HCT116 (cell line): ENCODE measurements around the gene MYO16. TPM values are rescaled to one million over a fixed set of nuclear protein-coding genes. Genes with fewer than 3 reads are reported as not detected.

Source experiments
- ATAC-seq: fragments of 200-7000 bp; cut with Tn5 transposase; 2 replicates; pipeline ENCODE4 v1.9.1; 2020; ENCODE audit warnings: mild to moderate bottlenecking, moderate library complexity
- BruUV-seq: library from RNA; stranded (reverse); fragments of 400-500 nt; replicated peaks from 2 replicates; lab custom pipeline; 2021; lab: Mats Ljungman, UMichigan
- CTCF ChIA-PET: fragments of 300-600 bp; sonication (Branson Sonifier 250); formaldehyde crosslinking; loops from one replicate; lab custom pipeline; 2021; ENCODE audit warnings: antibody characterized with exemption; lab: Charles Lee
- POLR2A ChIA-PET: fragments of 300-600, 350-600 bp; sonication (Branson Sonifier 250); formaldehyde crosslinking; loops from one replicate; lab custom pipeline; 2021; ENCODE audit warnings: antibody characterized with exemption; lab: Charles Lee
- RAD21 ChIA-PET, 2 experiments: fragments of 300-600 bp; sonication (Branson Sonifier 250); formaldehyde crosslinking; loops; one replicate each; lab custom pipeline; 2023; ENCODE audit warnings: low total read pairs in 2 of 2; ENCODE audit not compliant: uncharacterized antibody in 2 of 2, unreplicated experiment in 2 of 2, low non-redundant PET in 1 of 2; lab: Charles Lee
- DNase-seq: peaks from one replicate; pipeline ENCODE4 v3.0.0-alpha.2; 2010; ENCODE audit warnings: low read depth, low spot score
- H2AFZ ChIP-seq: fragments of 200-600 bp; shearing (Covaris generic), sonication (generic); 2 replicates; pipeline ENCODE4 v1.6.1; 2017; ENCODE audit warnings: low read depth, mixed run types, mixed read lengths, antibody characterized with exemption, low read length; ENCODE audit not compliant: poor library complexity, severe bottlenecking
- H3K27ac ChIP-seq: 2 replicates; pipeline ENCODE4 v1.5.1; 2012; ENCODE audit warnings: low read depth, low read length
- H3K27me3 ChIP-seq: fragments of 200-600 bp; sonication (generic); 2 replicates; pipeline ENCODE4 v1.6.1; 2016; ENCODE audit warnings: mixed run types, low read length, mixed read lengths; ENCODE audit not compliant: insufficient read depth
- H3K36me3 ChIP-seq, 2 experiments: fragments of 200-500 bp in 1 of 2; fragments of 200-600 bp in 1 of 2; sonication (Bioruptor generic) in 1 of 2; sonication (generic) in 1 of 2; 2 replicates each; pipeline versions ENCODE4 v1.5.1 to v1.6.1; 2014 to 2016; ENCODE audit warnings: low read length in 2 of 2, inconsistent platforms in 1 of 2, mixed read lengths in 1 of 2, mixed run types in 1 of 2; ENCODE audit not compliant: insufficient read depth in 2 of 2, control insufficient read depth in 1 of 2
- H3K4me1 ChIP-seq, 2 experiments: fragments of 200-600 bp in 1 of 2; sonication (generic) in 1 of 2; 2 replicates each; pipeline versions ENCODE4 v1.5.1 to v1.6.1; 2012 to 2017; ENCODE audit warnings: low read length in 2 of 2, inconsistent platforms in 1 of 2, mild to moderate bottlenecking in 1 of 2, mixed read lengths in 1 of 2, mixed run types in 1 of 2, moderate library complexity in 1 of 2; ENCODE audit not compliant: insufficient read depth in 2 of 2, control insufficient read depth in 1 of 2
- H3K4me2 ChIP-seq: fragments of 200-600 bp; sonication (generic); 2 replicates; pipeline ENCODE4 v1.6.1; 2017; ENCODE audit warnings: mixed run types, low read length, mixed read lengths
- H3K4me3 ChIP-seq, 2 experiments: fragments of 200-600 bp in 1 of 2; sonication (generic) in 1 of 2; replicated peaks in 1 of 2; 2 replicates each; pipeline ENCODE4 v1.5.1; 2011 to 2016; ENCODE audit warnings: low read length in 2 of 2, control low read depth in 1 of 2, low read depth in 1 of 2, mild to moderate bottlenecking in 1 of 2, mixed read lengths in 1 of 2, mixed run types in 1 of 2
- H3K79me2 ChIP-seq: fragments of 200-600 bp; sonication (generic); 2 replicates; pipeline ENCODE4 v1.6.1; 2017; ENCODE audit warnings: mild to moderate bottlenecking, mixed run types, low read length, moderate library complexity, mixed read lengths; ENCODE audit not compliant: insufficient read depth
- H3K9ac ChIP-seq: fragments of 200-600 bp; sonication (generic); 2 replicates; pipeline ENCODE4 v1.6.1; 2016; ENCODE audit warnings: low read length, mixed read lengths
- H3K9me2 ChIP-seq: fragments of 200-600 bp; sonication (generic), shearing (Covaris generic); 2 replicates; pipeline ENCODE4 v1.6.1; 2017; ENCODE audit warnings: mixed run types, mild to moderate bottlenecking, moderate library complexity; ENCODE audit not compliant: insufficient read depth
- H3K9me3 ChIP-seq, 2 experiments: fragments of 200-500 bp in 1 of 2; fragments of 200-600 bp in 1 of 2; sonication (Bioruptor generic) in 1 of 2; sonication (generic) in 1 of 2; 2 replicates each; pipeline ENCODE4 v1.6.1; 2014 to 2017; ENCODE audit warnings: low read length in 2 of 2, mixed read lengths in 2 of 2, inconsistent platforms in 1 of 2, low read depth in 1 of 2, mild to moderate bottlenecking in 1 of 2, mixed run types in 1 of 2, moderate library complexity in 1 of 2; ENCODE audit not compliant: control insufficient read depth in 1 of 2, insufficient read depth in 1 of 2
- H4K20me1 ChIP-seq: fragments of 200-600 bp; sonication (generic), shearing (Covaris generic); 2 replicates; pipeline ENCODE4 v1.6.1; 2017; ENCODE audit warnings: mixed run types, mild to moderate bottlenecking, moderate library complexity; ENCODE audit not compliant: insufficient read depth
- ATF3 ChIP-seq: IDR thresholded peaks from 2 replicates; pipeline ENCODE4 v1.6.1; 2012
- EGR1 ChIP-seq: IDR thresholded peaks from 2 replicates; pipeline ENCODE4 v1.6.1; 2012; ENCODE audit warnings: low read depth
- JUND ChIP-seq: IDR thresholded peaks from 2 replicates; pipeline ENCODE4 v1.6.1; 2012
- SIN3A ChIP-seq: IDR thresholded peaks from 2 replicates; pipeline ENCODE4 v1.6.1; 2012; ENCODE audit warnings: low read depth
- SP1 ChIP-seq: IDR thresholded peaks from 2 replicates; pipeline ENCODE4 v1.6.1; 2012; ENCODE audit warnings: low read depth
- SRF ChIP-seq: IDR thresholded peaks from 2 replicates; pipeline ENCODE4 v1.6.1; 2012; ENCODE audit warnings: low read depth
- ZFX ChIP-seq: fragments of 450-650 bp; IDR thresholded peaks from 2 replicates; pipeline ENCODE4 v1.6.1; 2017
- intact Hi-C: fragments of 100-400 bp; cut with micrococcal nuclease; formaldehyde crosslinking; loops from 2 replicates; pipeline ENCODE4 v1.10.0; 2022
- total RNA-seq: library from RNA; stranded (reverse); gene quantifications from one replicate; pipeline ENCODE4 v1.2.1, GENCODE V29; 2021; ENCODE audit not compliant: unreplicated experiment
- TF ChIP-seq, protein P1 (sequence below): IDR thresholded peaks from 2 replicates; pipeline ENCODE4 v1.6.1; 2012; ENCODE audit warnings: low read depth

The MYO16 gene
- total RNA-seq, 1 experiment from 2014 or later: 0.07 TPM

DNA sequence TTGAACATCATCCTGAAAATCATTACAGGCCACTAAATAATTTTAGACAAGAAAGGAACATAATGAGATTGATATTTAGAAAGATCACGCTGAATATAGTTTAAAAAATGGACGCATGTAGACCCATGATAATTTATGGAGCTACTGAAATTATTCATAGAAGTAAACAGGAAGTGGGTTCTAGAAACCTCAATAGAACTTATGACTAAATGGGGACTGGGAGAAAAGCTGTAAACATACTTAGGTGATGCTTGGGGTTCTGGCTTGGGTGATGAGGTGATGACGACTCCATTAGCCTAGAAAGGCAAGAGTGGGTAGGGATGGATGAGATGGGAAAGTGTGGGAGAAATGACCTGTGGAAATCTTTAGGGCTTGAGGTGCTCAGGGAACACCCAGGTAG lies 484.0 kb downstream of the MYO16 start:
- Histone ChIP-seq H3K27me3 (no peaks in the 10 kb centered on the region), H3K4me1 (no peaks in the 10 kb centered on the region), H3K9me2 (no peaks in the 10 kb centered on the region), H3K27ac (no peak overlapping the region), H3K9me3 (no peaks in the 10 kb centered on the region), H3K79me2 (no peaks in the 10 kb centered on the region), H4K20me1 (no peaks in the 10 kb centered on the region), H3K4me3 (no peak overlapping the region), H3K4me2 (no peak overlapping the region), H3K9ac (no peak overlapping the region), H3K36me3 (no peaks in the 10 kb centered on the region), H2AFZ (no peak overlapping the region)
- no peak for ATAC-seq
- TF ChIP-seq, protein P1, sequence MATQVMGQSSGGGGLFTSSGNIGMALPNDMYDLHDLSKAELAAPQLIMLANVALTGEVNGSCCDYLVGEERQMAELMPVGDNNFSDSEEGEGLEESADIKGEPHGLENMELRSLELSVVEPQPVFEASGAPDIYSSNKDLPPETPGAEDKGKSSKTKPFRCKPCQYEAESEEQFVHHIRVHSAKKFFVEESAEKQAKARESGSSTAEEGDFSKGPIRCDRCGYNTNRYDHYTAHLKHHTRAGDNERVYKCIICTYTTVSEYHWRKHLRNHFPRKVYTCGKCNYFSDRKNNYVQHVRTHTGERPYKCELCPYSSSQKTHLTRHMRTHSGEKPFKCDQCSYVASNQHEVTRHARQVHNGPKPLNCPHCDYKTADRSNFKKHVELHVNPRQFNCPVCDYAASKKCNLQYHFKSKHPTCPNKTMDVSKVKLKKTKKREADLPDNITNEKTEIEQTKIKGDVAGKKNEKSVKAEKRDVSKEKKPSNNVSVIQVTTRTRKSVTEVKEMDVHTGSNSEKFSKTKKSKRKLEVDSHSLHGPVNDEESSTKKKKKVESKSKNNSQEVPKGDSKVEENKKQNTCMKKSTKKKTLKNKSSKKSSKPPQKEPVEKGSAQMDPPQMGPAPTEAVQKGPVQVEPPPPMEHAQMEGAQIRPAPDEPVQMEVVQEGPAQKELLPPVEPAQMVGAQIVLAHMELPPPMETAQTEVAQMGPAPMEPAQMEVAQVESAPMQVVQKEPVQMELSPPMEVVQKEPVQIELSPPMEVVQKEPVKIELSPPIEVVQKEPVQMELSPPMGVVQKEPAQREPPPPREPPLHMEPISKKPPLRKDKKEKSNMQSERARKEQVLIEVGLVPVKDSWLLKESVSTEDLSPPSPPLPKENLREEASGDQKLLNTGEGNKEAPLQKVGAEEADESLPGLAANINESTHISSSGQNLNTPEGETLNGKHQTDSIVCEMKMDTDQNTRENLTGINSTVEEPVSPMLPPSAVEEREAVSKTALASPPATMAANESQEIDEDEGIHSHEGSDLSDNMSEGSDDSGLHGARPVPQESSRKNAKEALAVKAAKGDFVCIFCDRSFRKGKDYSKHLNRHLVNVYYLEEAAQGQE: no peak
- TF ChIP-seq JUND: no peak
- no peak for TF ChIP-seq EGR1
- TF ChIP-seq SIN3A: no peak
- no peak for TF ChIP-seq SRF
- TF ChIP-seq ZFX: no peak
- no peak for TF ChIP-seq SP1
- no peak for TF ChIP-seq ATF3
- no peak for DNase-seq
- BruUV-seq: no TSS peak
- intact Hi-C loops: loop anchor here (10.0 kb wide), 1 partner anchor 59 kb away; no protein-coding TSS in a partner anchor
- POLR2A ChIA-PET: no interaction called here
- CTCF ChIA-PET: no interaction called here
- RAD21 ChIA-PET: no interaction called here
